PC-9 (cell line): ENCODE measurements around the gene CRYGS. TPM values are rescaled to one million over a fixed set of nuclear protein-coding genes. Genes with fewer than 3 reads are reported as not detected.

Experiments
- BruUV-seq: library from RNA; stranded (reverse); fragments of 400-500 nt; replicated peaks from 2 replicates; lab custom pipeline; 2021; lab: Mats Ljungman, UMichigan
- CTCF ChIA-PET: fragments of 300-600 bp; sonication (Branson Sonifier 250); formaldehyde crosslinking; loops from one replicate; lab custom pipeline; 2022; ENCODE audit warnings: antibody characterized with exemption; lab: Charles Lee
- POLR2A ChIA-PET: fragments of 300-600 bp; sonication (Branson Sonifier 250); formaldehyde crosslinking; loops from one replicate; lab custom pipeline; 2022; ENCODE audit warnings: antibody characterized with exemption; ENCODE audit not compliant: unreplicated experiment; lab: Charles Lee
- DNase-seq, 2 experiments: peaks; one replicate each; pipeline versions ENCODE4 v3.0.0 to v3.0.0-alpha.2; 2015 to 2022; ENCODE audit warnings: mixed read lengths in 1 of 2
- H2AFZ ChIP-seq: fragments of 200-600 bp; sonication (generic); 2 replicates; pipeline ENCODE4 v1.8.1; 2017; ENCODE audit warnings: antibody characterized with exemption
- H3F3A ChIP-seq: fragments of 200-600 bp; sonication (generic); 2 replicates; pipeline ENCODE4 v1.8.1; 2017; ENCODE audit warnings: antibody characterized with exemption, mild to moderate bottlenecking, low read depth; ENCODE audit not compliant: insufficient read depth
- H3K27ac ChIP-seq: fragments of 200-600 bp; sonication (generic); 2 replicates; pipeline ENCODE4 v1.6.1; 2016; ENCODE audit warnings: mixed run types
- H3K27me3 ChIP-seq: fragments of 200-600 bp; sonication (generic); 2 replicates; pipeline ENCODE4 v1.6.1; 2016; ENCODE audit warnings: low read depth, mixed run types; ENCODE audit not compliant: insufficient read depth
- H3K36me3 ChIP-seq: fragments of 200-600 bp; sonication (generic); 2 replicates; pipeline ENCODE4 v1.6.1; 2016; ENCODE audit warnings: low read depth, mixed run types
- H3K4me1 ChIP-seq: fragments of 200-600 bp; sonication (generic); replicated peaks from 2 replicates; pipeline ENCODE4 v1.6.1; 2016; ENCODE audit warnings: mixed run types; ENCODE audit not compliant: insufficient read depth
- H3K4me2 ChIP-seq: fragments of 200-600 bp; sonication (generic); 2 replicates; pipeline ENCODE4 v1.6.1; 2017; ENCODE audit warnings: mixed run types
- H3K4me3 ChIP-seq: fragments of 200-600 bp; sonication (generic); 2 replicates; pipeline ENCODE4 v1.6.1; 2016; ENCODE audit warnings: mixed run types
- H3K79me2 ChIP-seq: fragments of 200-600 bp; sonication (generic); 2 replicates; pipeline ENCODE4 v1.6.1; 2017; ENCODE audit warnings: low read depth, mixed run types
- H3K9me2 ChIP-seq: fragments of 200-600 bp; sonication (generic); 2 replicates; pipeline ENCODE4 v1.8.1; 2017; ENCODE audit warnings: mild to moderate bottlenecking; ENCODE audit not compliant: insufficient read depth
- H3K9me3 ChIP-seq: fragments of 200-600 bp; sonication (generic); 2 replicates; pipeline ENCODE4 v1.8.1; 2016; ENCODE audit warnings: low read depth; ENCODE audit not compliant: insufficient read depth
- H4K20me1 ChIP-seq: fragments of 200-600 bp; sonication (generic); 2 replicates; pipeline ENCODE4 v1.8.1; 2017; ENCODE audit not compliant: insufficient read depth
- CTCF ChIP-seq: fragments of 200-600 bp; sonication (generic); conservative IDR thresholded peaks from 2 replicates; pipeline ENCODE4 v1.6.1; 2017; ENCODE audit warnings: mixed run types, antibody characterized with exemption, mild to moderate bottlenecking, moderate library complexity
- EZH2 ChIP-seq: fragments of 200-600 bp; sonication (generic); IDR thresholded peaks from 2 replicates; pipeline ENCODE4 v1.8.0; 2017; ENCODE audit warnings: antibody characterized with exemption, low read depth
- intact Hi-C: fragments of 100-400 bp; cut with micrococcal nuclease; formaldehyde crosslinking; loops from one replicate; pipeline ENCODE4 v1.10.0; 2022; ENCODE audit not compliant: unreplicated experiment
- total RNA-seq: library from RNA; stranded (reverse); gene quantifications from 2 replicates; pipeline ENCODE4 v1.2.3, GENCODE V29; 2021

The CRYGS gene
- total RNA-seq, 1 experiment from 2014 or later, result 2.8 TPM

- Histone ChIP-seq H3K4me2 (no peak overlapping the region), H3K9me3 (no peaks in the 10 kb centered on the region), H3K9me2 (no peaks in the 10 kb centered on the region), H3K27me3 (peaks cover 85% of the 10 kb centered on the region), H3K79me2 (no peaks in the 10 kb centered on the region), H2AFZ (no peak overlapping the region), H3F3A (no peaks in the 10 kb centered on the region), H3K36me3 (no peaks in the 10 kb centered on the region), H3K4me1 (no peaks in the 10 kb centered on the region), H3K27ac (no peak overlapping the region), H4K20me1 (no peaks in the 10 kb centered on the region), H3K4me3 (no peak overlapping the region)
- intact Hi-C loops, result no loop called here
- BruUV-seq, result no TSS peak
- CTCF ChIA-PET, result no interaction called here
- no peak for DNase-seq
- POLR2A ChIA-PET, result no interaction called here
- TF ChIP-seq EZH2 (no peak), CTCF (no peak)
These were observed 18.6 kb downstream of the CRYGS start for GRCh38 chr3:186525369-186526255.

DNA sequence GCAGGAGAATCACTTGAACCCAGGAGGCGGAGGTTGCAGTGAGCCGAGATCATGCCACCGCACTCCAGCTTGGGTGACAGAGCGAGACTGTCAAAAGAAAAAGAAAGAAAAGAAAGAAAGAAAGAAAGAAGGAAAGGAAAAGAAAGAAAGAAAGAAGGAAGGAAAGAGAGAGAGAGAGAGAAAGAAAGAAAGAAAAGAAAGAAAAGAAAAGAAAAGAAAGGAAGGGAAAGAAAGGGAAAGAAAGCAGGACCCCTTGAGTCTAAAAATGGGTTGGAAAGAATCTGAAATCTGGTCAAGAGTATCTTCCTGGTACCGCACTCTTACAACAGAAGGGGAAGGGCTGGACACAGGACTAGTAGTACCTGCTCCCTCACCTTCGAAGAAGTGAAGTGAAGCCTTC, 19.6 kb downstream of the CRYGS start:
- no peaks in the 10 kb centered on the region for H3K79me2 ChIP-seq

DNA sequence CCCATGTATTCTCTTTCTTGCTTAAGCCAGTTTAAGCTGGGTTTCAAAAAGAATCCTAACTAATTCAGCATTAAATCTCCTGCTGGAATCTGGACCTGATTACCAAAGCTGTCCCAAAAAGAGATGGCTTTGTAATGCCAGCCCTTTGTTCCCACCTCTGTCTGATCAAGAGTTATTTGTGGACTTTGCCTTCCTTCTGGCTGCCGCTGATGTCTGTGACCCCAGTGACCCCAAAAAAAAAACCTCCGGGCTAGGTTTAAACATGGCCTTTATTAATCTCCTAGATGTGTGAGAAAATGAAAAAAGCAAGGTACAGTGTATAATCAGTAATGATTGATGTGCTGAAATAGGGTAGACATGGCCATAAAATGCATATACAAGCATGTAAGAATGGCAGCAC, 20.7 kb downstream of the CRYGS start:
- Histone ChIP-seq H3K4me3 (no peak overlapping the region), H3K4me2 (no peak overlapping the region), H3K79me2 (no peaks in the 10 kb centered on the region), H2AFZ (no peak overlapping the region), H3K4me1 (no peaks in the 10 kb centered on the region), H3K27ac (no peak overlapping the region), H3K27me3 (peaks cover 95% of the 10 kb centered on the region), H3K9me2 (no peaks in the 10 kb centered on the region), H3K9me3 (no peaks in the 10 kb centered on the region), H3K36me3 (no peaks in the 10 kb centered on the region), H3F3A (no peaks in the 10 kb centered on the region), H4K20me1 (no peaks in the 10 kb centered on the region)
- no peak for DNase-seq
- POLR2A ChIA-PET, result no interaction called here
- no TSS peak for BruUV-seq
- TF ChIP-seq CTCF (no peak), EZH2 (no peak)
- CTCF ChIA-PET, result no interaction called here
- intact Hi-C loops, result no loop called here

More for the DNA sequence above, 19.6 kb downstream of the CRYGS start:
- H3K27me3 ChIP-seq, result peaks cover 90% of the 10 kb centered on the region
- H3K9me2 ChIP-seq, result no peaks in the 10 kb centered on the region
- no peaks in the 10 kb centered on the region for H3K4me1 ChIP-seq
- H3K9me3 ChIP-seq, result no peaks in the 10 kb centered on the region
- intact Hi-C loops, result no loop called here
- no peak for DNase-seq
- H3K4me2 ChIP-seq, result no peak overlapping the region
- H3K36me3 ChIP-seq, result no peaks in the 10 kb centered on the region
- TF ChIP-seq CTCF, result no peak
- no peak for TF ChIP-seq EZH2
- no peak overlapping the region for H2AFZ ChIP-seq
- no peak overlapping the region for H3K4me3 ChIP-seq
- no TSS peak for BruUV-seq
- ChIA-PET POLR2A (no interaction called here), CTCF (no interaction called here)
- no peak overlapping the region for H3K27ac ChIP-seq
- no peaks in the 10 kb centered on the region for H3F3A ChIP-seq
- H4K20me1 ChIP-seq, result no peaks in the 10 kb centered on the region
